Stomach (tissue), 4 donors: ENCODE measurements around the gene PIEZO2.

Experiments used
- CTCF ChIP-seq, 7 experiments: fragments of 450-650 bp in 4 of 7; fragments of 200-600 bp in 3 of 7; sonication (generic) in 3 of 7; IDR thresholded peaks; one replicate each; pipeline ENCODE4 v1.5.1; 2016 to 2019; ENCODE audit warnings: antibody characterized with exemption in 7 of 7, control low read depth in 2 of 7, mild to moderate bottlenecking in 1 of 7
- POLR2A ChIP-seq, 4 donors: fragments of 450-650 bp; IDR thresholded peaks; one replicate each; pipeline ENCODE4 v1.6.1; 2016; ENCODE audit warnings: antibody characterized with exemption in 4 of 4, control low read depth in 2 of 4, mild to moderate bottlenecking in 1 of 4, moderate library complexity in 1 of 4
- POLR2AphosphoS5 ChIP-seq, 3 donors: sonication (generic); formaldehyde crosslinking; IDR thresholded peaks; one replicate each; pipeline ENCODE4 v1.6.1; 2016; ENCODE audit warnings: antibody characterized with exemption in 3 of 3

GRCh38 chr18:10892786-10893185 is 256.6 kb downstream of the PIEZO2 start:
- no peak for TF ChIP-seq CTCF (IDR thresholded peaks at IDR 0.05)
- no peak for TF ChIP-seq POLR2A (IDR thresholded peaks at IDR 0.05)
- no peak for TF ChIP-seq POLR2AphosphoS5 (IDR thresholded peaks at IDR 0.05)
